A673 (cell line): ENCODE data around the gene FAM163B. TPM values are rescaled to one million over a fixed set of nuclear protein-coding genes. Genes with fewer than 3 reads are reported as not detected.

ENCODE experiments used
- BruUV-seq: library from RNA; stranded (reverse); fragments of 400-500 nt; replicated peaks from 2 replicates; lab custom pipeline; 2021; lab: Mats Ljungman, UMichigan
- CTCF ChIA-PET: fragments of 300-600 bp; sonication (Branson Sonifier 250); formaldehyde crosslinking; loops from one replicate; lab custom pipeline; 2022; ENCODE audit warnings: antibody characterized with exemption; lab: Charles Lee
- POLR2A ChIA-PET: fragments of 300-600 bp; sonication (Branson Sonifier 250); formaldehyde crosslinking; loops from one replicate; lab custom pipeline; 2022; ENCODE audit warnings: antibody characterized with exemption; ENCODE audit not compliant: low non-redundant PET; lab: Charles Lee
- DNase-seq: peaks from one replicate; pipeline ENCODE4 v3.0.0-alpha.2; 2015; ENCODE audit warnings: low spot score
- H3K27ac ChIP-seq: fragments of 200-600 bp; sonication (generic); 2 replicates; pipeline ENCODE4 v1.5.1; 2016; ENCODE audit warnings: mixed run types, low read depth, mild to moderate bottlenecking, mixed read lengths, antibody characterized with exemption, low read length; ENCODE audit not compliant: poor library complexity, severe bottlenecking
- H3K27me3 ChIP-seq: fragments of 200-600 bp; sonication (generic); replicated peaks from 2 replicates; pipeline ENCODE4 v1.6.1; 2017; ENCODE audit warnings: mixed run types, low read depth, mild to moderate bottlenecking, mixed read lengths, antibody characterized with exemption, low read length; ENCODE audit not compliant: insufficient read depth, poor library complexity
- H3K36me3 ChIP-seq: fragments of 200-600 bp; sonication (generic); 2 replicates; pipeline ENCODE4 v1.6.1; 2016; ENCODE audit warnings: mixed run types, mild to moderate bottlenecking, mixed read lengths, antibody characterized with exemption, low read length; ENCODE audit not compliant: insufficient read depth, poor library complexity, severe bottlenecking
- H3K4me1 ChIP-seq: fragments of 200-600 bp; sonication (generic); 2 replicates; pipeline ENCODE4 v1.6.1; 2017; ENCODE audit warnings: mixed run types, mild to moderate bottlenecking, mixed read lengths, antibody characterized with exemption, low read length; ENCODE audit not compliant: insufficient read depth, poor library complexity, severe bottlenecking
- H3K4me3 ChIP-seq: fragments of 200-600 bp; sonication (generic); 2 replicates; pipeline ENCODE4 v1.5.1; 2016; ENCODE audit warnings: low read depth, mixed run types, mild to moderate bottlenecking, mixed read lengths, low read length; ENCODE audit not compliant: poor library complexity, severe bottlenecking
- H3K9me3 ChIP-seq: fragments of 200-600 bp; sonication (generic); 2 replicates; pipeline ENCODE4 v1.6.1; 2016; ENCODE audit warnings: mixed run types, low read depth, mild to moderate bottlenecking, mixed read lengths, antibody characterized with exemption, low read length; ENCODE audit not compliant: poor library complexity, severe bottlenecking
- CTCF ChIP-seq: fragments of 300-800, 200-600 bp; sonication (generic); conservative IDR thresholded peaks from 2 replicates; pipeline ENCODE4 v1.5.1; 2017; ENCODE audit warnings: low read depth, mild to moderate bottlenecking, antibody characterized with exemption, low read length, moderate library complexity, mixed read lengths
- EZH2 ChIP-seq: fragments of 200-600 bp; sonication (generic); IDR thresholded peaks from 2 replicates; pipeline ENCODE4 v1.6.1; 2017; ENCODE audit warnings: borderline replicate concordance, low read depth, mild to moderate bottlenecking, mixed read lengths, antibody characterized with exemption, low read length; ENCODE audit not compliant: poor library complexity, severe bottlenecking
- intact Hi-C: fragments of 100-400 bp; cut with micrococcal nuclease; formaldehyde crosslinking; loops from one replicate; pipeline ENCODE4 v1.10.0; 2022; ENCODE audit not compliant: unreplicated experiment
- total RNA-seq: library from RNA; stranded (reverse); gene quantifications from 2 replicates; pipeline ENCODE4 v1.2.3, GENCODE V29; 2021

Gene FAM163B
- total RNA-seq, 1 experiment from 2014 or later, result not detected

- H3K4me3 ChIP-seq, result no peak overlapping the region
- BruUV-seq, result no TSS peak
- H3K4me1 ChIP-seq, result no peaks in the 10 kb centered on the region
- H3K9me3 ChIP-seq, result no peaks in the 10 kb centered on the region
- DNase-seq, result no peak
- TF ChIP-seq CTCF, result no peak
- no peak for TF ChIP-seq EZH2
- no peaks in the 10 kb centered on the region for H3K36me3 ChIP-seq
- POLR2A ChIA-PET, result no interaction called here
- intact Hi-C loops, result no loop called here
- peaks cover 11% of the 10 kb centered on the region for H3K27me3 ChIP-seq
- no peak overlapping the region for H3K27ac ChIP-seq
- CTCF ChIA-PET, result no interaction called here
These were observed 38.0 kb upstream of the FAM163B start for GRCh38 chr9:133647148-133647547.

- Histone ChIP-seq H3K9me3 (no peaks in the 10 kb centered on the region), H3K27ac (no peak overlapping the region), H3K36me3 (no peaks in the 10 kb centered on the region), H3K27me3 (peaks cover 11% of the 10 kb centered on the region), H3K4me3 (no peak overlapping the region), H3K4me1 (no peaks in the 10 kb centered on the region)
- ChIA-PET CTCF (no interaction called here), POLR2A (no interaction called here)
- no TSS peak for BruUV-seq
- intact Hi-C loops, result no loop called here
- no peak for DNase-seq
- TF ChIP-seq CTCF, result no peak
- TF ChIP-seq EZH2, result no peak
These were observed 36.0 kb upstream of the FAM163B start for GRCh38 chr9:133645021-133645765.

- ChIA-PET POLR2A (no interaction called here), CTCF (no interaction called here)
- TF ChIP-seq CTCF, result no peak
- no peak for TF ChIP-seq EZH2
- Histone ChIP-seq H3K27me3 (peaks cover 6% of the 10 kb centered on the region), H3K9me3 (no peaks in the 10 kb centered on the region), H3K36me3 (no peaks in the 10 kb centered on the region), H3K4me3 (no peak overlapping the region), H3K27ac (no peak overlapping the region), H3K4me1 (no peaks in the 10 kb centered on the region)
- no peak for DNase-seq
- intact Hi-C loops, result no loop called here
- BruUV-seq, result no TSS peak
These were observed 35.0 kb upstream of the FAM163B start for GRCh38 chr9:133643978-133644760.
